Pancreas (tissue), 10 donors: ENCODE data around the gene MANSC1. TPM values are rescaled to one million over a fixed set of nuclear protein-coding genes. Genes with fewer than 3 reads are reported as not detected.

Source experiments
- ATAC-seq, 4 donors: fragments of 200-7000 bp; cut with Tn5 transposase; one replicate each; pipeline versions ENCODE4 v1.8.0 to v1.9.1; 2020; ENCODE audit warnings: mild to moderate bottlenecking in 4 of 4, moderate library complexity in 4 of 4
- DNase-seq, 6 donors: peaks; one replicate each; pipeline ENCODE4 v3.0.0-alpha.2; 2020
- FAIRE-seq: peaks from 2 replicates; lab custom pipeline; 2012; peaks lifted over from hg19 to GRCh38; lab: Jason Lieb, UNC
- H3K27ac ChIP-seq, 4 donors: fragments of 200-600 bp; sonication (generic); 1 replicate in 3 of 4; 2 replicates in 1 of 4; pipeline versions ENCODE4 v1.5.0 to v1.8.0; 2020
- H3K27me3 ChIP-seq, 4 donors: fragments of 200-600 bp; one replicate each; pipeline ENCODE4 v1.8.0; 2021
- H3K36me3 ChIP-seq, 3 donors: fragments of 200-600 bp; sonication (generic) in 1 of 3; one replicate each; pipeline versions ENCODE4 v1.5.0 to v1.8.0; 2020 to 2021
- H3K4me1 ChIP-seq, 3 donors: fragments of 200-600 bp; one replicate each; pipeline ENCODE4 v1.8.0; 2021
- H3K4me3 ChIP-seq, 4 donors: fragments of 200-600 bp; sonication (generic) in 2 of 4; one replicate each; pipeline versions ENCODE4 v1.5.0 to v1.8.0; 2020 to 2021
- H3K9me3 ChIP-seq, 4 donors: fragments of 200-600 bp; one replicate each; pipeline ENCODE4 v1.8.0; 2021
- CTCF ChIP-seq, 4 donors: fragments of 200-600 bp; sonication (generic) in 3 of 4; IDR thresholded peaks; one replicate each; pipeline versions ENCODE4 v1.5.0 to v1.8.0; 2021; ENCODE audit warnings: antibody characterized with exemption in 4 of 4
- WGBS, 2 donors: extraction: QIAGEN DNeasy Blood & Tissue Kit; methylation state at CpG; one replicate each; pipeline ENCODE4 v1.1.7; 2013; 5-methylcytosine and 5-hydroxymethylcytosine counted together
- intact Hi-C, 3 donors: fragments of 100-400 bp; cut with DNase I; formaldehyde crosslinking; loops; one replicate each; pipeline versions ENCODE4 v1.11.1 to v1.14.2; 2022
- polyA plus RNA-seq, 2 donors: library from polyadenylated mRNA; stranded (reverse); fragments of 200-250 nt; gene quantifications; one replicate each; pipeline ENCODE4 v1.2.3, GENCODE V29; 2013
- total RNA-seq, 6 donors: library from RNA; stranded (reverse); fragmentation: NEBNext Ultra II Directional in 4 of 6; extraction: Animal tissue kit (Norgen Biotek cat#: 25700) in 4 of 6; gene quantifications; one replicate each; pipeline versions ENCODE4 v1.2.1 to v1.2.4, GENCODE V29; 2021 to 2023
- donor health status: healthy with polysubstance abuse.
- donor health status: DM: no; HTN: no; CAD: no; lungs with moderate emphysema.
- donor health status: DM: no; HTN: no; CAD: no.
- donor health status: control.
- donor health status: control.
- donor health status: Bipolar disorder and iron deficiency.
- donor health status: DM: yes; HTN: yes; CAD: no.
- donor health status: DM: no; HTN: no; CAD: no.
- donor health status: DM: no; HTN: no; CAD: no.
- donor health status: DM: yes; HTN: yes; CAD: no.

The MANSC1 gene
- total and polyA plus RNA-seq, 8 donors, result 7.0 to 21.6 (median 17.0) TPM

- no peaks in the 10 kb centered on the region for H3K36me3 ChIP-seq
- DNase-seq (no peak), ATAC-seq (peak in 2 of 4 donors; percentile 31 to 51), FAIRE-seq (no peak)
- no peak overlapping the region for H3K4me3 ChIP-seq
- intact Hi-C loops, result no loop called here
- no peaks in the 10 kb centered on the region for H3K9me3 ChIP-seq
- 61 to 68% methylated on average over 7 of the region's 7 CpGs for WGBS, 2 donors
- no peaks in the 10 kb centered on the region for H3K27me3 ChIP-seq
- no peak for TF ChIP-seq CTCF (IDR thresholded peaks at IDR 0.05)
- H3K27ac ChIP-seq, result no peak overlapping the region
- H3K4me1 ChIP-seq, result peaks cover 0 to 4% (median 0%) of the 10 kb centered on the region in 3 donors
Measured at GRCh38 chr12:12384571-12385340, 34.7 kb upstream of the MANSC1 start.

GRCh38 chr12:12381982-12382381 lies 31.9 kb upstream of the MANSC1 start:
- WGBS, 2 donors, result 97 to 98% methylated on average over 3 of the region's 3 CpGs
- no peak for TF ChIP-seq CTCF (IDR thresholded peaks at IDR 0.05)

GRCh38 chr12:12380949-12381593 lies 31.0 kb upstream of the MANSC1 start:
- Histone ChIP-seq H3K9me3 (no peaks in the 10 kb centered on the region), H3K27me3 (no peaks in the 10 kb centered on the region), H3K36me3 (no peaks in the 10 kb centered on the region), H3K27ac (no peak overlapping the region), H3K4me3 (no peak overlapping the region), H3K4me1 (peaks cover 0 to 4% (median 0%) of the 10 kb centered on the region in 3 donors)
- DNase-seq (no peak), ATAC-seq (no peak), FAIRE-seq (no peak)
- WGBS, 2 donors, result 87 to 91% methylated on average over 6 of the region's 6 CpGs
- no peak for TF ChIP-seq CTCF (IDR thresholded peaks at IDR 0.05)
- intact Hi-C loops, result no loop called here

More at GRCh38 chr12:12381982-12382381, 31.9 kb upstream of the MANSC1 start:
- Histone ChIP-seq H3K9me3 (no peaks in the 10 kb centered on the region), H3K36me3 (no peaks in the 10 kb centered on the region), H3K4me3 (no peak overlapping the region), H3K27ac (no peak overlapping the region), H3K4me1 (peaks cover 0 to 4% (median 0%) of the 10 kb centered on the region in 3 donors), H3K27me3 (no peaks in the 10 kb centered on the region)
- FAIRE-seq (no peak), DNase-seq (no peak), ATAC-seq (no peak)
- intact Hi-C loops, result no loop called here

GRCh38 chr12:12379831-12380730 lies 30.0 kb upstream of the MANSC1 start:
- peaks cover 0 to 4% (median 0%) of the 10 kb centered on the region in 3 donors for H3K4me1 ChIP-seq
- no peak overlapping the region for H3K27ac ChIP-seq
- no peaks in the 10 kb centered on the region for H3K9me3 ChIP-seq
- 56 to 67% methylated on average over 4 of the region's 4 CpGs for WGBS, 2 donors
- H3K4me3 ChIP-seq, result no peak overlapping the region
- FAIRE-seq (no peak), DNase-seq (no peak), ATAC-seq (peak in 2 of 4 donors; percentile 27 to 51)
- intact Hi-C loops, result loop anchor here in 2 of 3 donors (5.0 to 10.0 kb wide), 4 partner anchors 185 to 335 kb away; partner anchors contain the start of genes CDKN1B (in 1 of the 2) and DUSP16 (in 1 of the 2)
- H3K36me3 ChIP-seq, result no peaks in the 10 kb centered on the region
- H3K27me3 ChIP-seq, result no peaks in the 10 kb centered on the region
- TF ChIP-seq CTCF (IDR thresholded peaks at IDR 0.05), result no peak
